Skin epidermis (tissue), 12 donors: Measurements from ENCODE around the gene AIF1.

Source experiments
- H3K27ac ChIP-seq, 21 experiments: fragments of 200-600 bp; sonication (generic) in 11 of 21; one replicate each; pipeline ENCODE4 v1.5.0; 2020; ENCODE audit warnings: mild to moderate bottlenecking in 3 of 21, inconsistent platforms in 2 of 21, moderate library complexity in 2 of 21
- H3K4me3 ChIP-seq, 7 experiments: fragments of 200-600 bp; sonication (generic) in 2 of 7; one replicate each; pipeline ENCODE4 v1.5.0; 2020; ENCODE audit warnings: inconsistent platforms in 2 of 7, mild to moderate bottlenecking in 2 of 7, moderate library complexity in 1 of 7

AIF1 gene

GRCh38 chr6:31658983-31659648, 44.1 kb downstream of the AIF1 start:
- peak overlapping the region in 18 of 21 experiments; percentile 74 to 95 (median 88) for H3K27ac ChIP-seq
- H3K4me3 ChIP-seq: peak overlapping the region; percentile 51 to 87 (median 78)

GRCh38 chr6:31659649-31660380, 44.8 kb downstream of the AIF1 start:
- peak overlapping the region; percentile 51 to 87 (median 78) for H3K4me3 ChIP-seq
- H3K27ac ChIP-seq: peak overlapping the region in 20 of 21 experiments; percentile 74 to 95 (median 88)

- H3K27ac ChIP-seq: peak within 1 kb of the TSS in 20 of 21 experiments; percentile 74 to 95 (median 88)
- H3K4me3 ChIP-seq: peak within 1 kb of the TSS; percentile 51 to 87 (median 78)
These were observed 45.6 kb downstream of the AIF1 start, which contains the start of gene C6orf47 for GRCh38 chr6:31660381-31661261. TSS of gene C6orf47 (minus strand) at chr6:31660778. CDS start at chr6:31659947, 831 bp downstream.

GRCh38 chr6:31661262-31662123, 46.5 kb downstream of the AIF1 start:
- Histone ChIP-seq H3K4me3 (peak overlapping the region in 5 of 7 experiments; percentile 67 to 87 (median 79)), H3K27ac (peak overlapping the region in 19 of 21 experiments; percentile 74 to 95 (median 88))

- H3K27ac ChIP-seq: peak overlapping the region in 5 of 21 experiments; percentile 7 to 35 (median 23)
- no peak overlapping the region for H3K4me3 ChIP-seq
These were observed 47.2 kb downstream of the AIF1 start for GRCh38 chr6:31662124-31662723.

- H3K27ac ChIP-seq: peak overlapping the region in 20 of 21 experiments; percentile 34 to 98 (median 93)
- H3K4me3 ChIP-seq: peak overlapping the region; percentile 78 to 95 (median 87)
These were observed 48.3 kb downstream of the AIF1 start for GRCh38 chr6:31663126-31663960.

- peak overlapping the region; percentile 45 to 98 (median 93) for H3K27ac ChIP-seq
- H3K4me3 ChIP-seq: peak overlapping the region; percentile 78 to 95 (median 87)
These were observed 49.1 kb downstream of the AIF1 start for GRCh38 chr6:31663961-31664789.

GRCh38 chr6:31664790-31665500, 49.9 kb downstream of the AIF1 start, which contains the start of gene GPANK1:
TSS of gene GPANK1 (minus strand) at chr6:31664997. CDS start at chr6:31664478, 519 bp downstream.
- Histone ChIP-seq H3K4me3 (peak within 1 kb of the TSS; percentile 78 to 95 (median 87)), H3K27ac (peak within 1 kb of the TSS; percentile 57 to 98 (median 93))

- Histone ChIP-seq H3K27ac (peak within 1 kb of the TSS; percentile 61 to 98 (median 95)), H3K4me3 (peak within 1 kb of the TSS; percentile 78 to 95 (median 87))
These were observed 50.7 kb downstream of the AIF1 start, which contains the start of gene CSNK2B for GRCh38 chr6:31665501-31666336. TSS of gene CSNK2B (plus strand) at chr6:31666080. CDS start at chr6:31666832, 752 bp downstream.

- Histone ChIP-seq H3K27ac (peak overlapping the region; percentile 61 to 98 (median 95)), H3K4me3 (peak overlapping the region; percentile 78 to 95 (median 87))
These were observed 51.4 kb downstream of the AIF1 start for GRCh38 chr6:31666337-31666965.
